OCI-LY7 (cell line): ENCODE results near the gene SPAG5.

Experiments used
- CTCF ChIP-seq: fragments of 200-600 bp; sonication (generic); conservative IDR thresholded peaks from 2 replicates; pipeline ENCODE4 v1.5.1; 2014; ENCODE audit warnings: mild to moderate bottlenecking, antibody characterized with exemption, low read length, moderate library complexity, mixed read lengths
- EZH2phosphoT487 ChIP-seq: fragments of 200-600 bp; sonication (generic); IDR thresholded peaks from 2 replicates; pipeline ENCODE4 v1.6.1; 2018; ENCODE audit warnings: low read depth, borderline replicate concordance, mild to moderate bottlenecking, mixed run types, antibody characterized with exemption, low read length, moderate library complexity, mixed read lengths

GRCh38 chr17:28624148-28624547 is 25.3 kb upstream of the SPAG5 start:
- TF ChIP-seq CTCF (no peak), EZH2phosphoT487 (no peak)
